Fibroblast of mammary gland (primary cell): ENCODE data around the gene ARPC4.
A peak's percentile ranks its signal among the peaks of the same experiment; 100 is the strongest.

Experiments
- DNase-seq: peaks from one replicate; pipeline ENCODE4 v3.0.0-alpha.2; 2010; ENCODE audit warnings: low read depth
- H3K4me3 ChIP-seq: 2 replicates; pipeline ENCODE4 v1.5.1; 2011; ENCODE audit warnings: low read depth, mild to moderate bottlenecking, low read length, moderate library complexity; ENCODE audit not compliant: control insufficient read depth
- TF ChIP-seq, protein P1 (sequence below): conservative IDR thresholded peaks from 2 replicates; pipeline ENCODE4 v1.5.1; 2011; ENCODE audit warnings: low read depth, low read length, inconsistent platforms; ENCODE audit not compliant: control insufficient read depth, insufficient read depth

Gene ARPC4

DNA sequence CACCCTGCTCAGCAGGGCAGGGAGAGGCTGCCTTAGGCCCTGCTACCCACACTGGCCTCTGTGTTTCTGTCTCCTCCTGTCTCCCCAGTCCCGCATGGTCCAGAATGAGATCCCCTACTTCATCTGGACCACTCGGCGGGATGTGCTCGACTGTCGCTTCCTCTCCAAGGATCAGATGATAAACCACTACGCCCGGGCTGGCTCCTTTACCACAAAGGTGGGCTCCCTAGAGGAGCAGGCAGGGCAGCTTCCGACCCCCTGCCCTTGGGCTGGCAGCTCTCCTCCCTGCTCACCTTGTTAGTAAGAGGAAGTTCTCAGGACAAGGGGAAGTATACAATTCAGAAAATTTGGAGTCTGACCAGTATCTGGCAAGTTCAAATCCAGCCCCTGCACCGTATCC, 23.1 kb downstream of the ARPC4 start:
- H3K4me3 ChIP-seq, result no peak overlapping the region
- TF ChIP-seq, protein P1, sequence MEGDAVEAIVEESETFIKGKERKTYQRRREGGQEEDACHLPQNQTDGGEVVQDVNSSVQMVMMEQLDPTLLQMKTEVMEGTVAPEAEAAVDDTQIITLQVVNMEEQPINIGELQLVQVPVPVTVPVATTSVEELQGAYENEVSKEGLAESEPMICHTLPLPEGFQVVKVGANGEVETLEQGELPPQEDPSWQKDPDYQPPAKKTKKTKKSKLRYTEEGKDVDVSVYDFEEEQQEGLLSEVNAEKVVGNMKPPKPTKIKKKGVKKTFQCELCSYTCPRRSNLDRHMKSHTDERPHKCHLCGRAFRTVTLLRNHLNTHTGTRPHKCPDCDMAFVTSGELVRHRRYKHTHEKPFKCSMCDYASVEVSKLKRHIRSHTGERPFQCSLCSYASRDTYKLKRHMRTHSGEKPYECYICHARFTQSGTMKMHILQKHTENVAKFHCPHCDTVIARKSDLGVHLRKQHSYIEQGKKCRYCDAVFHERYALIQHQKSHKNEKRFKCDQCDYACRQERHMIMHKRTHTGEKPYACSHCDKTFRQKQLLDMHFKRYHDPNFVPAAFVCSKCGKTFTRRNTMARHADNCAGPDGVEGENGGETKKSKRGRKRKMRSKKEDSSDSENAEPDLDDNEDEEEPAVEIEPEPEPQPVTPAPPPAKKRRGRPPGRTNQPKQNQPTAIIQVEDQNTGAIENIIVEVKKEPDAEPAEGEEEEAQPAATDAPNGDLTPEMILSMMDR, result no peak
- no peak for DNase-seq

GRCh38 chr3:9817436-9817835, 24.6 kb downstream of the ARPC4 start:
- no peak for DNase-seq
- TF ChIP-seq, protein P1, result no peak
- H3K4me3 ChIP-seq, result no peak overlapping the region

GRCh38 chr3:9818666-9819335, 25.9 kb downstream of the ARPC4 start:
- H3K4me3 ChIP-seq, result no peak overlapping the region
- DNase-seq, result no peak
- TF ChIP-seq, protein P1, result no peak

DNA sequence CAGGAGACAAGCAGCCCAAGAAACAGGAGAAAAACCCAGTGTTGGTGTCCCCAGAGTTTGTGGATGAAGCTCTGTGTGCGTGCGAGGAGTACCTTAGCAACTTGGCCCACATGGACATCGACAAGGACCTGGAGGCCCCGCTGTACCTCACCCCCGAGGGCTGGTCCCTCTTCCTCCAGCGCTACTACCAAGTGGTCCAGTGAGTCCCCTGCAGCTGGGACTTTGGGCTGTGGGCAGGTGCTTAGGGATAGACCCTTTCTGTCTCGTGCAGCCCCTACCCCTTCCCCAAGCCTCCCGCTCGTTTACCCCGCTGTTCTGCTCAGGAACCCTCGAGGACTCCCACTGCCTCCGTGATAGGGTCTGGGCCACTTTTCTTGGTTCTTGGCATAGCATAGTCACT, 27.7 kb downstream of the ARPC4 start:
- TF ChIP-seq, protein P1, result no peak
- DNase-seq, result no peak
- H3K4me3 ChIP-seq, result no peak overlapping the region

GRCh38 chr3:9820946-9821345, 28.1 kb downstream of the ARPC4 start:
- peak; percentile 36 for DNase-seq
- H3K4me3 ChIP-seq, result no peak overlapping the region
- TF ChIP-seq, protein P1, result peak; percentile 53

DNA sequence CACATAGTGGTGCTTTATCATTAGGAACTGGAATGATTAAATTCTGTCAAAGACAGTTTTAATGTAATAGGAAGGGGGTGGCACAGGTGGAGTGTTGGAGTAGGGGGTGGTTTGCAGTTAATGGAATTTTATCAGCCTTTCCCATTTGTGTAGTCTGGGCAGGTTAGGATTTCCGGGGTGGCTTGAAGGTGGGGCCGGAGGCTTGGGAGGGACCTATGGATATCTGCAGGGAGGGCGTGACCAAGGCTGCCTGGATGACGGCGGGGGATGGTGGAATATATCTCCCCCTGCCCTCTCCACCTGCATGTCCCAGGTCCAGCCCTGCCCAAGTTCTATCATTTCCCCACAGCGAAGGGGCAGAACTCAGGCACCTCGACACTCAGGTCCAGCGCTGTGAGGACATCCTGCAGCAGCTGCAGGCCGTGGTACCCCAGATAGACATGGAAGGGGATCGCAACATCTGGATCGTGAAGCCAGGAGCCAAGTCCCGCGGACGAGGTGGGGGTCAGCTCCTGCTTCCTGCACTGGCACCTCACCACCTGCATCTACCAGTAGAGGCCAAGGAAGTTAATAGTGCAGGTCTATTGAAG, 32.7 kb downstream of the ARPC4 start:
- DNase-seq, result no peak
- TF ChIP-seq, protein P1, result no peak
- no peak overlapping the region for H3K4me3 ChIP-seq
